ENCODE data around the gene PTBP2. TPM values are rescaled to one million over a fixed set of nuclear protein-coding genes. Genes with fewer than 3 reads are reported as not detected.

Gene PTBP2, protein sequence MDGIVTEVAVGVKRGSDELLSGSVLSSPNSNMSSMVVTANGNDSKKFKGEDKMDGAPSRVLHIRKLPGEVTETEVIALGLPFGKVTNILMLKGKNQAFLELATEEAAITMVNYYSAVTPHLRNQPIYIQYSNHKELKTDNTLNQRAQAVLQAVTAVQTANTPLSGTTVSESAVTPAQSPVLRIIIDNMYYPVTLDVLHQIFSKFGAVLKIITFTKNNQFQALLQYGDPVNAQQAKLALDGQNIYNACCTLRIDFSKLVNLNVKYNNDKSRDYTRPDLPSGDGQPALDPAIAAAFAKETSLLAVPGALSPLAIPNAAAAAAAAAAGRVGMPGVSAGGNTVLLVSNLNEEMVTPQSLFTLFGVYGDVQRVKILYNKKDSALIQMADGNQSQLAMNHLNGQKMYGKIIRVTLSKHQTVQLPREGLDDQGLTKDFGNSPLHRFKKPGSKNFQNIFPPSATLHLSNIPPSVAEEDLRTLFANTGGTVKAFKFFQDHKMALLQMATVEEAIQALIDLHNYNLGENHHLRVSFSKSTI
- 6.7 and 6.8 TPM in 2 replicates for total RNA-seq

GRCh38 chr1:96721416-96722160, at the start of gene PTBP2:
Gene PTBP2, plus strand, starts transcription at chr1:96721784. Its CDS starts 81 bp downstream, at chr1:96721865.

